CD14-positive monocyte (primary cell): ENCODE measurements around the gene SOX5. TPM values are rescaled to one million over a fixed set of nuclear protein-coding genes. Genes with fewer than 3 reads are reported as not detected.

Experiments used
- DNase-seq, 3 donors: peaks; one replicate each; pipeline ENCODE4 v3.0.0-alpha.2; 2011 to 2022
- H2AFZ ChIP-seq: 2 replicates; pipeline ENCODE4 v1.6.0; 2012; ENCODE audit warnings: mild to moderate bottlenecking, low read depth, low read length, inconsistent platforms; ENCODE audit not compliant: insufficient read depth, poor library complexity, severe bottlenecking
- H3K27ac ChIP-seq, 2 donors: 1 replicate in 1 of 2; 2 replicates in 1 of 2; pipeline ENCODE4 v1.5.1; 2012 to 2013; ENCODE audit warnings: low read length in 2 of 2, control low read depth in 1 of 2, inconsistent platforms in 1 of 2, low read depth in 1 of 2, mild to moderate bottlenecking in 1 of 2
- H3K27me3 ChIP-seq, 2 donors: one replicate each; pipeline versions ENCODE4 v1.6.0 to v1.6.1; 2011 to 2013; ENCODE audit warnings: low read length in 2 of 2; ENCODE audit not compliant: control insufficient read depth in 2 of 2, insufficient read depth in 2 of 2
- H3K36me3 ChIP-seq, 2 donors: replicated peaks in 1 of 2; 1 replicate in 1 of 2; 2 replicates in 1 of 2; pipeline versions ENCODE4 v1.5.1 to v1.6.1; 2012 to 2013; ENCODE audit warnings: low read length in 2 of 2, control low read depth in 1 of 2, inconsistent platforms in 1 of 2, mild to moderate bottlenecking in 1 of 2; ENCODE audit not compliant: insufficient read depth in 2 of 2, control insufficient read depth in 1 of 2
- H3K4me1 ChIP-seq, 2 donors: 1 replicate in 1 of 2; 2 replicates in 1 of 2; pipeline versions ENCODE4 v1.5.1 to v1.6.1; 2012 to 2013; ENCODE audit warnings: low read length in 2 of 2, control low read depth in 1 of 2, inconsistent platforms in 1 of 2, mild to moderate bottlenecking in 1 of 2, moderate library complexity in 1 of 2; ENCODE audit not compliant: insufficient read depth in 2 of 2, control insufficient read depth in 1 of 2
- H3K4me2 ChIP-seq: replicated peaks from 2 replicates; pipeline ENCODE3; 2012; ENCODE audit warnings: low read length, moderate library complexity, mild to moderate bottlenecking; ENCODE audit not compliant: poor library complexity, severe bottlenecking; ENCODE audit errors: extremely low read depth
- H3K4me3 ChIP-seq, 3 experiments: fragments of 200-600 bp in 1 of 3; sonication (generic) in 1 of 3; replicated peaks in 1 of 3; 1 replicate in 2 of 3; 2 replicates in 1 of 3; pipeline ENCODE4 v1.5.1; 2011 to 2013; ENCODE audit warnings: low read length in 3 of 3, mild to moderate bottlenecking in 3 of 3, control low read depth in 2 of 3, low read depth in 2 of 3, inconsistent platforms in 1 of 3, moderate library complexity in 1 of 3
- H3K79me2 ChIP-seq: 2 replicates; pipeline ENCODE4 v1.6.0; 2012; ENCODE audit warnings: mild to moderate bottlenecking, control low read depth, inconsistent platforms, low read length, moderate library complexity; ENCODE audit not compliant: insufficient read depth
- H3K9ac ChIP-seq: 2 replicates; pipeline ENCODE4 v1.6.0; 2017; ENCODE audit warnings: low read length, mild to moderate bottlenecking; ENCODE audit not compliant: insufficient read depth, poor library complexity, severe bottlenecking
- H3K9me3 ChIP-seq, 2 donors: replicated peaks in 1 of 2; 1 replicate in 1 of 2; 2 replicates in 1 of 2; pipeline versions ENCODE4 v1.5.1 to v1.6.1; 2012 to 2013; ENCODE audit warnings: low read length in 2 of 2, control low read depth in 1 of 2; ENCODE audit not compliant: control insufficient read depth in 1 of 2, insufficient read depth in 1 of 2
- H4K20me1 ChIP-seq: 2 replicates; pipeline ENCODE4 v1.6.0; 2012; ENCODE audit warnings: mild to moderate bottlenecking, low read length, control low read depth, moderate library complexity; ENCODE audit not compliant: insufficient read depth
- H3K27ac Mint-ChIP-seq, 7 donors: one replicate each; pipeline ENCODE4 v1.8.0; 2020; ENCODE audit warnings: mild to moderate bottlenecking in 7 of 7, mixed read lengths in 7 of 7, moderate library complexity in 6 of 7, inconsistent platforms in 2 of 7
- H3K27me3 Mint-ChIP-seq, 3 donors: one replicate each; pipeline ENCODE4 v1.8.0; 2021 to 2022; ENCODE audit warnings: low read depth in 3 of 3, mild to moderate bottlenecking in 3 of 3, mixed read lengths in 3 of 3, moderate library complexity in 3 of 3, inconsistent platforms in 1 of 3
- H3K36me3 Mint-ChIP-seq, 2 donors: one replicate each; pipeline ENCODE4 v1.8.0; 2020; ENCODE audit warnings: mixed read lengths in 2 of 2, inconsistent platforms in 1 of 2, mild to moderate bottlenecking in 1 of 2
- H3K4me1 Mint-ChIP-seq: one replicate; pipeline ENCODE4 v1.8.0; 2020; ENCODE audit warnings: mild to moderate bottlenecking, mixed read lengths
- H3K4me3 Mint-ChIP-seq, 2 donors: one replicate each; pipeline ENCODE4 v1.8.0; 2020; ENCODE audit warnings: mild to moderate bottlenecking in 2 of 2, mixed read lengths in 2 of 2, moderate library complexity in 1 of 2
- H3K9me3 Mint-ChIP-seq, 7 donors: one replicate each; pipeline ENCODE4 v1.8.0; 2020 to 2022; ENCODE audit warnings: mixed read lengths in 7 of 7, mild to moderate bottlenecking in 6 of 7, moderate library complexity in 6 of 7, inconsistent platforms in 2 of 7
- WGBS: methylation state at CpG from one replicate; pipeline ENCODE4 v1.1.5; 2013; ENCODE audit warnings: missing lambda C conversion rate; ENCODE audit not compliant: insufficient coverage; 5-methylcytosine and 5-hydroxymethylcytosine counted together
- intact Hi-C, 2 donors: fragments of 100-400 bp; cut with micrococcal nuclease; formaldehyde crosslinking; loops; one replicate each; pipeline versions ENCODE4 v1.15.0 to v1.15.1; 2023
- polyA plus RNA-seq, 3 donors: library from polyadenylated mRNA; depleted of rRNA in 1 of 3; unstranded in 2 of 3; stranded (reverse) in 1 of 3; fragments of 300-500 nt in 2 of 3; fragments of >200 nt in 1 of 3; fragmentation: Illumina TruSeq in 2 of 3; gene quantifications; 1 replicate in 2 of 3; 2 replicates in 1 of 3; pipeline ENCODE4 v1.2.3, GENCODE V29; 2012 to 2021
- TF ChIP-seq, protein P1 (sequence below): fragments of 200-600 bp; IDR thresholded peaks from one replicate; pipeline ENCODE4 v1.8.0; 2022; ENCODE audit warnings: antibody characterized with exemption, mild to moderate bottlenecking

Gene SOX5
- polyA plus RNA-seq, 3 donors = not detected

- no peaks in the 10 kb centered on the region for H3K27me3 Mint-ChIP-seq
Measured at GRCh38 chr12:23891115-23891514, 58.4 kb downstream of the SOX5 start.

DNA sequence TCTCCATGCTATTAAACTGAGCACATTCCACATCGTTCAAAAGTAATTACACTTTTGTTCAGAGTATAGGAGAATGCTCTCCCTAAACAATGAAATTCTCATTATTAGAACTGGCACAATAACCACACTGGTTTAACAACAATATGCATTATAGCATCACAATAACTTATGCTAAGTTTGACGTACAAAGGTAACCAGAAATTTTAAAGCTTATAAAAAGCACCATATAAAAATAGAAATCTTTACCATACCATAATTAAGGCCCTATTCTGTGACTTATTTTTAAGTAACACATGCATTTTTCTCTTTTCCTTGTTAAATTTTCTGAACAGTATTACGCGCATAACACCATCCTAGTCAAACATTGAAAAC is 60.4 kb downstream of the SOX5 start:
- Histone ChIP-seq H3K4me3 (no peak overlapping the region), H3K4me1 (no peaks in the 10 kb centered on the region), H3K4me2 (no peak overlapping the region), H3K9me3 (no peaks in the 10 kb centered on the region), H2AFZ (no peak overlapping the region), H3K9ac (no peak overlapping the region), H3K27me3 (no peaks in the 10 kb centered on the region), H3K27ac (no peak overlapping the region), H4K20me1 (no peaks in the 10 kb centered on the region), H3K36me3 (no peaks in the 10 kb centered on the region), H3K79me2 (no peaks in the 10 kb centered on the region)
- Mint-ChIP-seq H3K4me3 (no peak overlapping the region), H3K4me1 (no peaks in the 10 kb centered on the region), H3K27ac (no peak overlapping the region), H3K9me3 (peaks cover 0 to 2% (median 0%) of the 10 kb centered on the region in 7 donors), H3K27me3 (no peaks in the 10 kb centered on the region), H3K36me3 (no peaks in the 10 kb centered on the region)
- intact Hi-C loops = no loop called here
- DNase-seq = no peak
- TF ChIP-seq, protein P1, sequence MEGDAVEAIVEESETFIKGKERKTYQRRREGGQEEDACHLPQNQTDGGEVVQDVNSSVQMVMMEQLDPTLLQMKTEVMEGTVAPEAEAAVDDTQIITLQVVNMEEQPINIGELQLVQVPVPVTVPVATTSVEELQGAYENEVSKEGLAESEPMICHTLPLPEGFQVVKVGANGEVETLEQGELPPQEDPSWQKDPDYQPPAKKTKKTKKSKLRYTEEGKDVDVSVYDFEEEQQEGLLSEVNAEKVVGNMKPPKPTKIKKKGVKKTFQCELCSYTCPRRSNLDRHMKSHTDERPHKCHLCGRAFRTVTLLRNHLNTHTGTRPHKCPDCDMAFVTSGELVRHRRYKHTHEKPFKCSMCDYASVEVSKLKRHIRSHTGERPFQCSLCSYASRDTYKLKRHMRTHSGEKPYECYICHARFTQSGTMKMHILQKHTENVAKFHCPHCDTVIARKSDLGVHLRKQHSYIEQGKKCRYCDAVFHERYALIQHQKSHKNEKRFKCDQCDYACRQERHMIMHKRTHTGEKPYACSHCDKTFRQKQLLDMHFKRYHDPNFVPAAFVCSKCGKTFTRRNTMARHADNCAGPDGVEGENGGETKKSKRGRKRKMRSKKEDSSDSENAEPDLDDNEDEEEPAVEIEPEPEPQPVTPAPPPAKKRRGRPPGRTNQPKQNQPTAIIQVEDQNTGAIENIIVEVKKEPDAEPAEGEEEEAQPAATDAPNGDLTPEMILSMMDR = no peak
- WGBS = 100% methylated on average over 1 of the region's 4 CpGs

More at GRCh38 chr12:23891115-23891514, 58.4 kb downstream of the SOX5 start:
- intact Hi-C loops = no loop called here
- H4K20me1 ChIP-seq = no peaks in the 10 kb centered on the region
- no peaks in the 10 kb centered on the region for H3K9me3 ChIP-seq
- H3K4me3 ChIP-seq = no peak overlapping the region
- H3K9ac ChIP-seq = no peak overlapping the region
- no peak for DNase-seq
- Mint-ChIP-seq H3K4me3 (no peak overlapping the region), H3K9me3 (peaks cover 0 to 2% (median 0%) of the 10 kb centered on the region in 7 donors), H3K4me1 (no peaks in the 10 kb centered on the region), H3K36me3 (no peaks in the 10 kb centered on the region), H3K27ac (no peak overlapping the region)
- TF ChIP-seq, protein P1 = no peak
- no peaks in the 10 kb centered on the region for H3K79me2 ChIP-seq
- no peaks in the 10 kb centered on the region for H3K4me1 ChIP-seq
- no peak overlapping the region for H2AFZ ChIP-seq
- no peak overlapping the region for H3K27ac ChIP-seq
- no peak overlapping the region for H3K4me2 ChIP-seq
- no peaks in the 10 kb centered on the region for H3K27me3 ChIP-seq
- WGBS = no CpG with 5 or more reads among the region's 3 CpGs
- H3K36me3 ChIP-seq = no peaks in the 10 kb centered on the region
